GM12873 (cell line): ENCODE results near the gene MLYCD.

ENCODE experiments used
- CTCF ChIP-seq: IDR thresholded peaks from 2 replicates; pipeline ENCODE4 v1.5.1; 2012; ENCODE audit warnings: low read depth, mild to moderate bottlenecking, moderate library complexity, low read length, control low read depth; ENCODE audit not compliant: insufficient read depth; ENCODE audit errors: missing control alignments

MLYCD gene

GRCh38 chr16:83899272-83899897 lies 470 bp downstream of the MLYCD start:
- no peak for TF ChIP-seq CTCF

GRCh38 chr16:83899978-83900377 lies 1.1 kb downstream of the MLYCD start:
- no peak for TF ChIP-seq CTCF

GRCh38 chr16:83900571-83900970 lies 1.7 kb downstream of the MLYCD start:
- no peak for TF ChIP-seq CTCF

GRCh38 chr16:83901101-83901500 lies 2.2 kb downstream of the MLYCD start:
- TF ChIP-seq CTCF, result no peak

- TF ChIP-seq CTCF, result no peak
These were observed 4.8 kb downstream of the MLYCD start for GRCh38 chr16:83903751-83904150.

GRCh38 chr16:83906683-83907082 lies 7.8 kb downstream of the MLYCD start:
- TF ChIP-seq CTCF, result no peak

GRCh38 chr16:83907111-83907510 lies 8.2 kb downstream of the MLYCD start:
- no peak for TF ChIP-seq CTCF
